Pancreas (tissue), 10 donors: ENCODE results near the gene OTC. TPM values are rescaled to one million over a fixed set of nuclear protein-coding genes. Genes with fewer than 3 reads are reported as not detected.

Experiments used
- ATAC-seq, 4 donors: fragments of 200-7000 bp; cut with Tn5 transposase; one replicate each; pipeline versions ENCODE4 v1.8.0 to v1.9.1; 2020; ENCODE audit warnings: mild to moderate bottlenecking in 4 of 4, moderate library complexity in 4 of 4
- DNase-seq, 6 donors: peaks; one replicate each; pipeline ENCODE4 v3.0.0-alpha.2; 2020
- FAIRE-seq: peaks from 2 replicates; lab custom pipeline; 2012; peaks lifted over from hg19 to GRCh38; lab: Jason Lieb, UNC
- H3K27ac ChIP-seq, 4 donors: fragments of 200-600 bp; sonication (generic); 1 replicate in 3 of 4; 2 replicates in 1 of 4; pipeline versions ENCODE4 v1.5.0 to v1.8.0; 2020
- H3K27me3 ChIP-seq, 4 donors: fragments of 200-600 bp; one replicate each; pipeline ENCODE4 v1.8.0; 2021
- H3K36me3 ChIP-seq, 3 donors: fragments of 200-600 bp; sonication (generic) in 1 of 3; one replicate each; pipeline versions ENCODE4 v1.5.0 to v1.8.0; 2020 to 2021
- H3K4me1 ChIP-seq, 3 donors: fragments of 200-600 bp; one replicate each; pipeline ENCODE4 v1.8.0; 2021
- H3K4me3 ChIP-seq, 4 donors: fragments of 200-600 bp; sonication (generic) in 2 of 4; one replicate each; pipeline versions ENCODE4 v1.5.0 to v1.8.0; 2020 to 2021
- H3K9me3 ChIP-seq, 4 donors: fragments of 200-600 bp; one replicate each; pipeline ENCODE4 v1.8.0; 2021
- WGBS, 2 donors: extraction: QIAGEN DNeasy Blood & Tissue Kit; methylation state at CpG; one replicate each; pipeline ENCODE4 v1.1.7; 2013; 5-methylcytosine and 5-hydroxymethylcytosine counted together
- intact Hi-C, 3 donors: fragments of 100-400 bp; cut with DNase I; formaldehyde crosslinking; loops; one replicate each; pipeline versions ENCODE4 v1.11.1 to v1.14.2; 2022
- polyA plus RNA-seq, 2 donors: library from polyadenylated mRNA; stranded (reverse); fragments of 200-250 nt; gene quantifications; one replicate each; pipeline ENCODE4 v1.2.3, GENCODE V29; 2013
- total RNA-seq, 6 donors: library from RNA; stranded (reverse); fragmentation: NEBNext Ultra II Directional in 4 of 6; extraction: Animal tissue kit (Norgen Biotek cat#: 25700) in 4 of 6; gene quantifications; one replicate each; pipeline versions ENCODE4 v1.2.1 to v1.2.4, GENCODE V29; 2021 to 2023
- TF ChIP-seq, protein P1 (sequence below), 4 donors: fragments of 200-600 bp; sonication (generic) in 3 of 4; IDR thresholded peaks; one replicate each; pipeline versions ENCODE4 v1.5.0 to v1.8.0; 2021; ENCODE audit warnings: antibody characterized with exemption in 4 of 4
- donor health status: healthy with polysubstance abuse.
- donor health status: DM: no; HTN: no; CAD: no; lungs with moderate emphysema.
- donor health status: DM: no; HTN: no; CAD: no.
- donor health status: control.
- donor health status: control.
- donor health status: Bipolar disorder and iron deficiency.
- donor health status: DM: yes; HTN: yes; CAD: no.
- donor health status: DM: no; HTN: no; CAD: no.
- donor health status: DM: no; HTN: no; CAD: no.
- donor health status: DM: yes; HTN: yes; CAD: no.

The OTC gene
- total and polyA plus RNA-seq, 8 donors: 0.35 to 2.8 (median 1.2) TPM

DNA sequence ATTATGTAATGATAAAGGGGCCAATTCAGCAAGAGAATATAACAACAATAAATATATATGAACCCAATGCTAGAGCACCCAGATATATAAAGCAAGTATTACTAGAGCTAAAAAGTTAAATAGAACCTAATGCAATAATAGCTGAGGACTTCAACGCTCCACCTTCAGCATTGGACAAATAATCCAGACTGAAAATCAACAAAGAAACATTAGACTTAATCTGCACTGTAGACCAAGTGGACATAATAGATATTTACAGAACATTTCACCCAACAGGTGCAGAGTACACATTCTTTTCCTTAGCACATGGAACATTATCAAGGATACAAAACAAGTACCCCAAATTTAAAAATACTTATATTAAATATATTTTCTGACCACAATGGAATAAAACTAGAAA lies 24.3 kb downstream of the OTC start:
- WGBS, 2 donors: 29 to 32% methylated on average over 1 of the region's 1 CpG

DNA sequence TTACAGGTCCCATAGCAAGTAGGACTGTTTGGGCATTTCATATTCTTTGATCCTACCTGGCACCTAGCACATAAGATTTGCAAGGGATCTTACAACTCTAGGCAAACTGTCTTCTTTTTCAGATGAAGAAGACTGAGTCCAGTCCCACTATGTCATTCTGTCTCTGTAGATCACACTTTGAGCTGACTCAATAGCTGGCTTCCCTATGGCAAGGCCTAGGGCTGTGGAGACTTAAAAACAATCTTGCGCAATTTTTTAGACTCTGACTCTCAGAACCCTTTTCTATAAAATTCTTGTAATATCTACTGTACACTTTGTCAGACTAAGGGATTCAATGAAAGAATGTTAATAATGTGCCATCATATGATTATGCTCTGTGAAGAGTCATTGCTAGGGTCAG lies 26.7 kb downstream of the OTC start:
- no peaks in the 10 kb centered on the region for H3K27me3 ChIP-seq
- H3K4me3 ChIP-seq: no peak overlapping the region
- intact Hi-C loops: no loop called here
- 92 to 100% methylated on average over 1 of the region's 1 CpG for WGBS, 2 donors
- DNase-seq (no peak), ATAC-seq (no peak), FAIRE-seq (no peak)
- no peaks in the 10 kb centered on the region for H3K36me3 ChIP-seq
- TF ChIP-seq, protein P1, sequence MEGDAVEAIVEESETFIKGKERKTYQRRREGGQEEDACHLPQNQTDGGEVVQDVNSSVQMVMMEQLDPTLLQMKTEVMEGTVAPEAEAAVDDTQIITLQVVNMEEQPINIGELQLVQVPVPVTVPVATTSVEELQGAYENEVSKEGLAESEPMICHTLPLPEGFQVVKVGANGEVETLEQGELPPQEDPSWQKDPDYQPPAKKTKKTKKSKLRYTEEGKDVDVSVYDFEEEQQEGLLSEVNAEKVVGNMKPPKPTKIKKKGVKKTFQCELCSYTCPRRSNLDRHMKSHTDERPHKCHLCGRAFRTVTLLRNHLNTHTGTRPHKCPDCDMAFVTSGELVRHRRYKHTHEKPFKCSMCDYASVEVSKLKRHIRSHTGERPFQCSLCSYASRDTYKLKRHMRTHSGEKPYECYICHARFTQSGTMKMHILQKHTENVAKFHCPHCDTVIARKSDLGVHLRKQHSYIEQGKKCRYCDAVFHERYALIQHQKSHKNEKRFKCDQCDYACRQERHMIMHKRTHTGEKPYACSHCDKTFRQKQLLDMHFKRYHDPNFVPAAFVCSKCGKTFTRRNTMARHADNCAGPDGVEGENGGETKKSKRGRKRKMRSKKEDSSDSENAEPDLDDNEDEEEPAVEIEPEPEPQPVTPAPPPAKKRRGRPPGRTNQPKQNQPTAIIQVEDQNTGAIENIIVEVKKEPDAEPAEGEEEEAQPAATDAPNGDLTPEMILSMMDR (IDR thresholded peaks at IDR 0.05): no peak
- no peaks in the 10 kb centered on the region for H3K9me3 ChIP-seq
- H3K27ac ChIP-seq: no peak overlapping the region
- no peaks in the 10 kb centered on the region for H3K4me1 ChIP-seq

More for the DNA sequence above, 24.3 kb downstream of the OTC start:
- Histone ChIP-seq H3K4me3 (no peak overlapping the region), H3K4me1 (peaks cover 0 to 2% (median 0%) of the 10 kb centered on the region in 3 donors), H3K9me3 (no peaks in the 10 kb centered on the region), H3K27ac (no peak overlapping the region), H3K27me3 (no peaks in the 10 kb centered on the region), H3K36me3 (no peaks in the 10 kb centered on the region)
- DNase-seq (no peak), FAIRE-seq (no peak), ATAC-seq (peak in 2 of 4 donors; percentile 59 to 65)
- TF ChIP-seq, protein P1 (IDR thresholded peaks at IDR 0.05): no peak
- intact Hi-C loops: no loop called here

DNA sequence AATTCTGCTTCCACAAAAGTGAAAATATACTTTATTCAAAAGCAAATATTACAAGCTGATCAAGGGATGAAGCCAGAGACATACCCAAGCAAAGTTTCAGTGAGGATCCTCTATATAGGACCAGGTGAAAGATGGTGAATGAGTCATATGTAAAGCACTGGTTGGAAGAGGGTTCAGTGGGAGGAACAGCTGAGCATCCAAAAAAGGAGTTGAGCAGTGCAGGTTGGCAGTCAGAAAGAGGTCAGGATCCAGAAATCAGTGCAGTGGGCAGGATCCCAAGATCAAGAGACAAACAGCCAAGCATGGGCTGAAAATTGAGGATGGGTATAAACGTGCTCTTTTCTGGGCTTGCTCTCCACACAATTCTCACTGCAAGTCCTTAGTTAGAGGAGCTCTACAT lies 30.3 kb downstream of the OTC start:
- 70 to 76% methylated on average over 1 of the region's 1 CpG for WGBS, 2 donors
- DNase-seq (no peak), ATAC-seq (no peak), FAIRE-seq (no peak)
- TF ChIP-seq, protein P1 (IDR thresholded peaks at IDR 0.05): no peak
- peaks cover 0 to 4% (median 0%) of the 10 kb centered on the region in 4 donors for H3K27me3 ChIP-seq
- no peak overlapping the region for H3K27ac ChIP-seq
- no peaks in the 10 kb centered on the region for H3K9me3 ChIP-seq
- no peaks in the 10 kb centered on the region for H3K4me1 ChIP-seq
- H3K4me3 ChIP-seq: no peak overlapping the region
- no peaks in the 10 kb centered on the region for H3K36me3 ChIP-seq
- intact Hi-C loops: no loop called here

DNA sequence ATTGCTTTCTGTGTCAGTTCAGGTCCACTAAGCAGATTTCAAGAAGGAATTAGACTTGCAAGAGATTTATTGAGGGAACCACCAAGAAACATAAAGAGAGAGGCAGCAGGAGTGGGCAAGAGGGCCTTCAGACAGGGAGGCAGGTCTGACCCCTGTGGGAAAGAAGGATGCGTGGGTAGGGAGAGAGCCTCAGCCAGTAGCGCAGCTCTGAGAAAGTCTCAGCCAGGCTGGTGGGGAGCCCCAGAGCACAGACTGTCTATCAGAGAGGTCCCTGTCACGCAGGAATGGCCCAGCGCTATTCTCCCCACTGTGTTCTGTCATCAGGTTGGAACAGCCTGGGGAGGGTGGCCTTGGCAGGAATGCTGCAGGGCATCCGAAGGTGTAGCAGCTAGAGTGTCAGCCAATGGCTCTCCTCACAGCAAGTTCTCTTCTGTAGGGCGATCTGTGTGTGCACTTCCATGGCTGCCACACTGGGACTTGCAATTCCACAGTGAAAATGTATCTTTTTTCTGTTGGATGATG lies 48.0 kb downstream of the OTC start:
- TF ChIP-seq, protein P1 (IDR thresholded peaks at IDR 0.05): no peak
- no peaks in the 10 kb centered on the region for H3K27me3 ChIP-seq
- no peak for DNase-seq
- no peak for ATAC-seq
- no peaks in the 10 kb centered on the region for H3K4me1 ChIP-seq
- no peak overlapping the region for H3K27ac ChIP-seq
- no peak for FAIRE-seq
- H3K36me3 ChIP-seq: no peaks in the 10 kb centered on the region
- WGBS, 2 donors: 75 to 92% methylated on average over 6 of the region's 6 CpGs
- intact Hi-C loops: no loop called here
- no peak overlapping the region for H3K4me3 ChIP-seq
- no peaks in the 10 kb centered on the region for H3K9me3 ChIP-seq

DNA sequence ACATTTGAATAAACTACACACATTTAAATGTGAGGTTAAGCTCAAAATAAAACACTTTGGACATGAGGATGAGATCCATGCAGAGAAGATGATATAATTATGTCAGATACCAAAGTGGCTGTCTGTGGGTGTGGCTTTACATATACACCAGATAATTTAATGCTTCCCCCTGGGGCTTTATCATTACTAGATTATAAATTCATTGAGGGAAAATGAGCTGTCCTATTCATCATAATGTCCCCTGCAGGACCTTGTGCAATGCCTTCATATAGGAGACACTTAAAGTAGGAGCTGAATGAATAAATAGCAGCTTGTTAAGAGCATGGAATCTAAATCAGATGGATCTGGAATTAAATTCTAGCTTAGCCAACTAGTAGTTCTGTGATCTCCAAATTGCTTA lies 49.7 kb downstream of the OTC start:
- TF ChIP-seq, protein P1 (IDR thresholded peaks at IDR 0.05): no peak
- H3K36me3 ChIP-seq: no peaks in the 10 kb centered on the region
- intact Hi-C loops: no loop called here
- FAIRE-seq (no peak), ATAC-seq (no peak), DNase-seq (no peak)
- no peaks in the 10 kb centered on the region for H3K27me3 ChIP-seq
- no peaks in the 10 kb centered on the region for H3K4me1 ChIP-seq
- H3K4me3 ChIP-seq: no peak overlapping the region
- H3K9me3 ChIP-seq: no peaks in the 10 kb centered on the region
- no peak overlapping the region for H3K27ac ChIP-seq
